ENCODE results near the gene LYPD6B.

LYPD6B gene

DNA sequence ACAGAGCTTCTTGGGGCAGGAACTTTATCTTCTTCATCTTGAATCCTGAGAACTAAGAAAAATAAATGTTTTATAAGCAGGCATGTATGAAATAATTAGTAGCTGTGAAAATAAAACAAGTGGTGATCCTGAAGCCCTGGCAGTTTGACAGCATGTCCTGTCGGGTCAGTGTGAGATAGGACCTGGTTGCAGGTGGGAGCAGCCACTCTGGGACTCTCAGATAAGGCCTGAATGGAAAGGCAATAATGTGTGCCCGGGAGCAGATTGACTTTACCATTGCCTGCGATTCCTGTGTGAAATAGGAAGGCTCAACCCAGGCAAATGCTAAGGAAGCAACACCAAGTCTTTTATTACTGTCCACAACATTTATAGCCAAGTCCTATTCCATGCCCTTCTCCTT, 132.4 kb downstream of the LYPD6B start:
- Histone ChIP-seq H4K20me1 (ENCODE audit: insufficient read depth, low read length) (no peaks in the 10 kb centered on the region), H3F3A (ENCODE audit: insufficient read depth, low read length) (no peaks in the 10 kb centered on the region; the same call in 1 of the 2 replicates), H3K4me2 (ENCODE audit: low read depth, low read length) (no peak overlapping the region), H3K36me3 (replicated peaks; ENCODE audit: insufficient read depth, low read length) (no peaks in the 10 kb centered on the region), H3K4me1 (ENCODE audit: low read length) (peaks cover 20% of the 10 kb centered on the region), H3K79me2 (ENCODE audit: low read length) (no peaks in the 10 kb centered on the region), H3K9me2 (replicated peaks; ENCODE audit: insufficient read depth, low read length) (no peaks in the 10 kb centered on the region), H3K4me3 (ENCODE audit: low read length) (no peak overlapping the region), H3K9ac (ENCODE audit: low read length) (no peak overlapping the region), H3K27me3 (replicated peaks; ENCODE audit: insufficient read depth, low read length) (no peaks in the 10 kb centered on the region), H3K9me3 (replicated peaks; ENCODE audit: insufficient read depth, low read length) (no peaks in the 10 kb centered on the region), H2AFZ (ENCODE audit: low read length) (no peak overlapping the region), H3K27ac (ENCODE audit: low read length) (no peak overlapping the region)
- no peak for DNase-seq
- TF ChIP-seq EZH2 (optimal IDR thresholded peaks at IDR 0.05; ENCODE audit: low read depth, low read length) (no peak), EZH2phosphoT487 (IDR thresholded peaks at IDR 0.05; ENCODE audit: low read length) (no peak)
- TF ChIP-seq, protein P1, sequence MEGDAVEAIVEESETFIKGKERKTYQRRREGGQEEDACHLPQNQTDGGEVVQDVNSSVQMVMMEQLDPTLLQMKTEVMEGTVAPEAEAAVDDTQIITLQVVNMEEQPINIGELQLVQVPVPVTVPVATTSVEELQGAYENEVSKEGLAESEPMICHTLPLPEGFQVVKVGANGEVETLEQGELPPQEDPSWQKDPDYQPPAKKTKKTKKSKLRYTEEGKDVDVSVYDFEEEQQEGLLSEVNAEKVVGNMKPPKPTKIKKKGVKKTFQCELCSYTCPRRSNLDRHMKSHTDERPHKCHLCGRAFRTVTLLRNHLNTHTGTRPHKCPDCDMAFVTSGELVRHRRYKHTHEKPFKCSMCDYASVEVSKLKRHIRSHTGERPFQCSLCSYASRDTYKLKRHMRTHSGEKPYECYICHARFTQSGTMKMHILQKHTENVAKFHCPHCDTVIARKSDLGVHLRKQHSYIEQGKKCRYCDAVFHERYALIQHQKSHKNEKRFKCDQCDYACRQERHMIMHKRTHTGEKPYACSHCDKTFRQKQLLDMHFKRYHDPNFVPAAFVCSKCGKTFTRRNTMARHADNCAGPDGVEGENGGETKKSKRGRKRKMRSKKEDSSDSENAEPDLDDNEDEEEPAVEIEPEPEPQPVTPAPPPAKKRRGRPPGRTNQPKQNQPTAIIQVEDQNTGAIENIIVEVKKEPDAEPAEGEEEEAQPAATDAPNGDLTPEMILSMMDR (IDR thresholded peaks at IDR 0.05; ENCODE audit: low read length): no peak

DNA sequence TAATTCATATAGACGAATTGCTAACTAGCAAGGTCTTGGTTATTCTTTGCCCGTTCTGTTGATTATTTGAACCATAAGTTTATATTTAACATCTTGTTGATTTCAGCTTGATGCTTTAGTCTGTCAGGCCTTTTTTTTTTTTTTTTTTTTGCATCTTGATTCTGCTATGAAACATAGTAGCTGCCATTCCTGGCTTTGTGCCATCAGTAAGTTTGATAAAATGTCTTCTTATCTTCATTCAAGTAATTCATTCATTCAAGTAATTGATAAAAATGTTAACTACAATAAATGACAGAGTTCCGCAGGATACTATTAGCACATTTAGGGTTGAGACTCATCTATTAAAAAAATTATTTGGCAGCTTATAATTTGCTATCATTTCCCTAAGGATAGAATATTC, 134.7 kb downstream of the LYPD6B start:
- no peaks in the 10 kb centered on the region for H3K79me2 ChIP-seq (ENCODE audit: low read length)
- no peak overlapping the region for H3K9ac ChIP-seq (ENCODE audit: low read length)
- H2AFZ ChIP-seq (ENCODE audit: low read length): no peak overlapping the region
- H3K4me1 ChIP-seq (ENCODE audit: low read length): peaks cover 2% of the 10 kb centered on the region; the same call in 1 of the 2 replicates
- TF ChIP-seq, protein P1 (IDR thresholded peaks at IDR 0.05; ENCODE audit: low read length): no peak
- TF ChIP-seq EZH2phosphoT487 (IDR thresholded peaks at IDR 0.05; ENCODE audit: low read length) (no peak), EZH2 (optimal IDR thresholded peaks at IDR 0.05; ENCODE audit: low read depth, low read length) (no peak)
- H3K4me3 ChIP-seq (ENCODE audit: low read length): no peak overlapping the region
- no peaks in the 10 kb centered on the region for H4K20me1 ChIP-seq (ENCODE audit: insufficient read depth, low read length)
- H3F3A ChIP-seq (ENCODE audit: insufficient read depth, low read length): no peaks in the 10 kb centered on the region
- DNase-seq: no peak
- no peaks in the 10 kb centered on the region for H3K36me3 ChIP-seq (replicated peaks; ENCODE audit: insufficient read depth, low read length)
- no peaks in the 10 kb centered on the region for H3K9me3 ChIP-seq (replicated peaks; ENCODE audit: insufficient read depth, low read length)
- H3K4me2 ChIP-seq (ENCODE audit: low read depth, low read length): no peak overlapping the region
- H3K9me2 ChIP-seq (replicated peaks; ENCODE audit: insufficient read depth, low read length): no peaks in the 10 kb centered on the region
- no peak overlapping the region for H3K27ac ChIP-seq (ENCODE audit: low read length)
- no peaks in the 10 kb centered on the region for H3K27me3 ChIP-seq (replicated peaks; ENCODE audit: insufficient read depth, low read length)

DNA sequence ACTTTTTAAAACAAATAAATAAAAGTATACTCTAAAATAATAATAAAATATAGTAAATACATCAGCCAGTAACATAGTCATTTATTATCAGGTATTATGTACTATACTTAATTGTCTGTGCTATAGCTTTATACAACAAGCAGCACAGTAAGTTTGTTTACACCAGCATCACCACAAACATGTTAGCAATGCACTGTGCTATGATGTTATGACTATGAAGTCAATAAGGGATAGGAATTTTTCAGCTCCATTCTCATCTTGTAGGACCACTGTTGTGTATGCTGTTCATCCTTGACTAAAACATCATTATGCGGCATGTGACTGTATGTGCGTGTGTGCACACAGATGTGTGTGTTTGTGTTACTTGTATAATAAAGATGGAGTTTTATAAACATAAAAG, 137.5 kb downstream of the LYPD6B start:
- H3K27me3 ChIP-seq (replicated peaks; ENCODE audit: insufficient read depth, low read length): no peaks in the 10 kb centered on the region
- H3F3A ChIP-seq (ENCODE audit: insufficient read depth, low read length): no peaks in the 10 kb centered on the region
- H3K4me2 ChIP-seq (ENCODE audit: low read depth, low read length): no peak overlapping the region
- TF ChIP-seq EZH2phosphoT487 (IDR thresholded peaks at IDR 0.05; ENCODE audit: low read length): no peak
- TF ChIP-seq, protein P1 (IDR thresholded peaks at IDR 0.05; ENCODE audit: low read length): no peak
- TF ChIP-seq EZH2 (optimal IDR thresholded peaks at IDR 0.05; ENCODE audit: low read depth, low read length): no peak
- H3K9me3 ChIP-seq (replicated peaks; ENCODE audit: insufficient read depth, low read length): no peaks in the 10 kb centered on the region
- no peaks in the 10 kb centered on the region for H3K4me1 ChIP-seq (ENCODE audit: low read length)
- no peak for DNase-seq
- H4K20me1 ChIP-seq (ENCODE audit: insufficient read depth, low read length): no peaks in the 10 kb centered on the region
- H2AFZ ChIP-seq (ENCODE audit: low read length): no peak overlapping the region
- H3K27ac ChIP-seq (ENCODE audit: low read length): no peak overlapping the region
- no peak overlapping the region for H3K9ac ChIP-seq (ENCODE audit: low read length)
- no peaks in the 10 kb centered on the region for H3K36me3 ChIP-seq (replicated peaks; ENCODE audit: insufficient read depth, low read length)
- no peaks in the 10 kb centered on the region for H3K79me2 ChIP-seq (ENCODE audit: low read length)
- no peak overlapping the region for H3K4me3 ChIP-seq (ENCODE audit: low read length)
- no peaks in the 10 kb centered on the region for H3K9me2 ChIP-seq (replicated peaks; ENCODE audit: insufficient read depth, low read length)
